GM06990 (cell line): ENCODE results near the gene SLC66A1.
A peak's percentile ranks its signal among the peaks of the same experiment; 100 is the strongest.

Experiments
- DNase-seq: peaks from one replicate; pipeline ENCODE4 v3.0.0-alpha.2; 2011; ENCODE audit not compliant: insufficient read length; ENCODE audit errors: extremely low read depth
- H3K27me3 ChIP-seq: replicated peaks from 2 replicates; pipeline ENCODE4 v1.6.0; 2011; ENCODE audit warnings: low read length; ENCODE audit not compliant: control insufficient read depth, insufficient read depth
- H3K36me3 ChIP-seq: 2 replicates; pipeline ENCODE4 v1.5.1; 2011; ENCODE audit warnings: low read length; ENCODE audit not compliant: control insufficient read depth, insufficient read depth
- H3K4me3 ChIP-seq: replicated peaks from 2 replicates; pipeline ENCODE4 v1.5.1; 2011; ENCODE audit warnings: low read depth, mild to moderate bottlenecking, control low read depth, low read length
- CTCF ChIP-seq: IDR thresholded peaks from 2 replicates; pipeline ENCODE4 v1.5.1; 2011; ENCODE audit warnings: low read length, control low read depth, mild to moderate bottlenecking, inconsistent platforms; ENCODE audit not compliant: insufficient read depth, poor library complexity, severe bottlenecking

Gene SLC66A1

GRCh38 chr1:19337289-19337688, 25.2 kb downstream of the SLC66A1 start:
- Histone ChIP-seq H3K36me3 (peaks cover 21% of the 10 kb centered on the region), H3K27me3 (no peaks in the 10 kb centered on the region), H3K4me3 (no peak overlapping the region)
- no peak for TF ChIP-seq CTCF
- DNase-seq: no peak

- Histone ChIP-seq H3K36me3 (peaks cover 26% of the 10 kb centered on the region), H3K4me3 (no peak overlapping the region), H3K27me3 (no peaks in the 10 kb centered on the region)
- TF ChIP-seq CTCF: no peak
- no peak for DNase-seq
These were observed 26.2 kb downstream of the SLC66A1 start for GRCh38 chr1:19338323-19338762.

GRCh38 chr1:19339214-19339861, 27.2 kb downstream of the SLC66A1 start:
- no peak for DNase-seq
- no peak overlapping the region for H3K4me3 ChIP-seq
- H3K36me3 ChIP-seq: peaks cover 33% of the 10 kb centered on the region
- no peak for TF ChIP-seq CTCF
- no peaks in the 10 kb centered on the region for H3K27me3 ChIP-seq

GRCh38 chr1:19340387-19340937, 28.3 kb downstream of the SLC66A1 start:
- no peak for TF ChIP-seq CTCF
- Histone ChIP-seq H3K27me3 (no peaks in the 10 kb centered on the region), H3K36me3 (peaks cover 43% of the 10 kb centered on the region), H3K4me3 (no peak overlapping the region)
- DNase-seq: no peak

GRCh38 chr1:19341201-19342061, 29.3 kb downstream of the SLC66A1 start:
- H3K4me3 ChIP-seq: no peak overlapping the region
- DNase-seq: peak; percentile 74
- no peaks in the 10 kb centered on the region for H3K27me3 ChIP-seq
- peaks cover 46% of the 10 kb centered on the region for H3K36me3 ChIP-seq
- TF ChIP-seq CTCF: peak; percentile 89
